MCF 10A (cell line): ENCODE results near the gene GEMIN2. TPM values are rescaled to one million over a fixed set of nuclear protein-coding genes. Genes with fewer than 3 reads are reported as not detected.
"Not testable (repeated sequence)": the region's sequence is repeated elsewhere in the genome, so short reads cannot be mapped to it uniquely, and the experiment has no call there.

ENCODE experiments used
- BruUV-seq: library from RNA; stranded (reverse); fragments of 400-500 nt; replicated peaks from 2 replicates; lab custom pipeline; 2021; lab: Mats Ljungman, UMichigan
- CTCF ChIA-PET: fragments of 300-600 bp; sonication (Branson Sonifier 250); formaldehyde crosslinking; extraction: SDS; loops from one replicate; lab custom pipeline; 2021; ENCODE audit warnings: antibody characterized with exemption, inconsistent platforms; lab: Yijun Ruan, JAX
- POLR2A ChIA-PET: fragments of 300-600, 350-650 bp; sonication (Branson Sonifier 250); formaldehyde crosslinking; extraction: SDS; loops from one replicate; lab custom pipeline; 2020; ENCODE audit warnings: antibody characterized with exemption, inconsistent platforms; lab: Yijun Ruan, JAX
- DNase-seq: peaks from one replicate; pipeline ENCODE4 v3.0.0-alpha.2; 2018; ENCODE audit not compliant: unreplicated experiment
- H3K27ac Mint-ChIP-seq: one replicate; pipeline ENCODE4 v1.8.0; 2022; ENCODE audit warnings: mild to moderate bottlenecking, low read depth, mixed read lengths; ENCODE audit not compliant: unreplicated experiment
- H3K27me3 Mint-ChIP-seq: one replicate; pipeline ENCODE4 v1.8.0; 2022; ENCODE audit warnings: mixed read lengths; ENCODE audit not compliant: insufficient read depth, unreplicated experiment
- H3K36me3 Mint-ChIP-seq: one replicate; pipeline ENCODE4 v1.8.0; 2022; ENCODE audit warnings: mild to moderate bottlenecking, moderate library complexity, mixed read lengths; ENCODE audit not compliant: insufficient read depth, unreplicated experiment
- H3K4me1 Mint-ChIP-seq: one replicate; pipeline ENCODE4 v1.8.0; 2022; ENCODE audit warnings: mixed read lengths; ENCODE audit not compliant: insufficient read depth, unreplicated experiment
- H3K4me3 Mint-ChIP-seq: one replicate; pipeline ENCODE4 v1.8.0; 2022; ENCODE audit warnings: mild to moderate bottlenecking, moderate library complexity, mixed read lengths; ENCODE audit not compliant: unreplicated experiment
- H3K9me3 Mint-ChIP-seq: one replicate; pipeline ENCODE4 v1.8.0; 2022; ENCODE audit warnings: mixed read lengths; ENCODE audit not compliant: unreplicated experiment
- CTCF ChIP-seq: fragments of 200-600 bp; IDR thresholded peaks from one replicate; pipeline ENCODE4 v1.8.0; 2022; ENCODE audit warnings: antibody characterized with exemption, mild to moderate bottlenecking; ENCODE audit not compliant: unreplicated experiment
- intact Hi-C: fragments of 100-400 bp; cut with micrococcal nuclease; formaldehyde crosslinking; loops from 2 replicates; pipeline ENCODE4 v1.14.1; 2022
- total RNA-seq: library from RNA; stranded (reverse); gene quantifications from 2 replicates; pipeline ENCODE4 v1.2.3, GENCODE V29; 2022

Gene GEMIN2
- total RNA-seq, 1 experiment from 2014 or later = 23.4 TPM

DNA sequence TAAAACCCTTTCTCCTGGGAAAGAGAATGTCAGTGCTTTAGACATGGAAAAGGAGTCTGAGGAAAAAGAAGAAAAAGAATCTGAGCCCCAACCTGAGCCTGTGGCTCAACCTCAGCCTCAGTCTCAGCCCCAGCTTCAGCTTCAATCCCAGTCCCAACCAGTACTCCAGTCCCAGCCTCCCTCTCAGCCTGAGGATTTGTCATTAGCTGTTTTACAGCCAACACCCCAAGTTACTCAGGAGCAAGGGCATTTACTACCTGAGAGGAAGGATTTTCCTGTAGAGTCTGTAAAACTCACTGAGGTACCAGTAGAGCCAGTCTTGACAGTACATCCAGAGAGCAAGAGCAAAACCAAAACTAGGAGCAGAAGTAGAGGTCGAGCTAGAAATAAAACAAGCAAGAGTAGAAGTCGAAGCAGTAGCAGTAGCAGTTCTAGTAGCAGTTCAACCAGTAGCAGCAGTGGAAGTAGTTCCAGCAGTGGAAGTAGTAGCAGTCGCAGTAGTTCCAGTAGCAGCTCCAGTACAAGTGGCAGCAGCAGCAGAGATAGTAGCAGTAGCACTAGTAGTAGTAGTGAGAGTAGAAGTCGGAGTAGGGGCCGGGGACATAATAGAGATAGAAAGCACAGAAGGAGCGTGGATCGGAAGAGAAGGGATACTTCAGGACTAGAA, 67.0 kb downstream of the GEMIN2 start:
- no peak for DNase-seq
- H3K27me3 Mint-ChIP-seq = no peaks in the 10 kb centered on the region
- POLR2A ChIA-PET = interaction anchor here (1.6 to 2.1 kb wide), 2 partner anchors 11 to 86 kb away, joined by 8 read pairs; partner anchors contain the start of gene TRAPPC6B
- no peak overlapping the region for H3K27ac Mint-ChIP-seq
- no peak overlapping the region for H3K4me3 Mint-ChIP-seq
- H3K4me1 Mint-ChIP-seq = peaks cover 8% of the 10 kb centered on the region
- H3K9me3 Mint-ChIP-seq = no peaks in the 10 kb centered on the region
- BruUV-seq = TSS peak; percentile 15
- TF ChIP-seq CTCF = no peak
- intact Hi-C loops = no loop called here
- H3K36me3 Mint-ChIP-seq = no peaks in the 10 kb centered on the region
- CTCF ChIA-PET = no interaction called here

DNA sequence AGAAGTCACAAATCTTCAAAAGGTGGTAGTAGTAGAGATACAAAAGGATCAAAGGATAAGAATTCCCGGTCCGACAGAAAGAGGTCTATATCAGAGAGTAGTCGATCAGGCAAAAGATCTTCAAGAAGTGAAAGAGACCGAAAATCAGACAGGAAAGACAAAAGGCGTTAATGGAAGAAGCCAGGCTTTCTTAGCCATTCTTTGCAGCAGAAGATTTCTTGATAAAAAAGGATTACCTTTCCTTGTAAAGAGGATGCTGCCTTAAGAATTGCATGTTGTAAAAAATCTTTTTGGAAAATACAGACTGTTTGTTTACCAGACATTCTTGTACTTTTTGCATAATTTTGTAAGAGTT, 67.5 kb downstream of the GEMIN2 start:
- Mint-ChIP-seq H3K27me3 (no peaks in the 10 kb centered on the region), H3K27ac (no peak overlapping the region), H3K36me3 (no peaks in the 10 kb centered on the region), H3K9me3 (no peaks in the 10 kb centered on the region), H3K4me1 (peaks cover 11% of the 10 kb centered on the region), H3K4me3 (no peak overlapping the region)
- intact Hi-C loops = no loop called here
- no peak for TF ChIP-seq CTCF
- DNase-seq = no peak
- BruUV-seq = no TSS peak
- CTCF ChIA-PET = no interaction called here
- POLR2A ChIA-PET = interaction anchor here (2.1 kb wide), 1 partner anchor 12 kb away, joined by 8 read pairs; the partner anchor contains the start of gene TRAPPC6B

DNA sequence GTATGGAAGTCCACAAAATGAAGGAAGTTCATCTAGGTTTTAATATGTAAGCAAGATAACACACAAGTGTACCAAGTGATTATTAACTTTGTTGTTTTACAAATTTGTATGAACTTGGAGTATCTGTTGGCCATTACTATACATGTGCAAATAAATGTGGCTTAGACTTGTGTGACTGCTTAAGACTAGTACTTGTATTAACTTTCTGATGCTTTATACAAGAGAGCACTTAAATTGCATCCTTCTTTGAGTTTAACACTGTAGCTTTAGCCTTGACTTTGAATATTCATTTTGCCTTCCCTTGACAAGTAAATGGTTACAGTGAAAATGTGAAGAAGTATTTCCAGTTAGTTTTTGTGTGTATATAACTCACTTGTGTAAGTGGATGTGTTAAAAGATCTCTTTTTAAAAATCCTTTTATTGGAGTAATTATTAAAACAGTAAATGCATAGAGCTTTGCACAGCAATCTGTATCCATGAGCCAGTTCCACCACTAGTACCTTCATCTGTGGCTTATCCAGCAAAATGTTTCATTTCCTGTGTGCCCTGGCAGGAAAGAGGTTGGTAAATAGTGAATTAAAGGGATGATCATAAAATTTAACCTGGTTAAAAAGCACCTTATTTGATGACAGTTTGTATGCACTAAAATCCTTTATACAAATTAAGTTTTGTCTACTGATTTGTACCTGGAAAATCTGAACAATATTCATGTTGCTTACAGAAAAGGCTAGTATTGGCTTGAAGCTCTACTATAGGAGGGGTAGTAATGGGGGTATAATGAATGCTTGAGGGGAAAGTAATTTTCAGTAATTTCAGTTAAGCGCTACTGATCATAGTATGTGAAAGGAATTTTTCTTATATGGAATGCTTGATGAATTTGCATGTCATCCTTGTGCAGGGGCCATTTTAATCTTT, 68.9 kb downstream of the GEMIN2 start:
- POLR2A ChIA-PET = interaction anchor here (0.6 kb wide), 1 partner anchor 83 kb away, joined by 3 read pairs; no protein-coding TSS in a partner anchor
- Mint-ChIP-seq H3K36me3 (no peaks in the 10 kb centered on the region), H3K27me3 (no peaks in the 10 kb centered on the region), H3K27ac (no peak overlapping the region), H3K4me1 (peaks cover 14% of the 10 kb centered on the region), H3K4me3 (no peak overlapping the region), H3K9me3 (no peaks in the 10 kb centered on the region)
- intact Hi-C loops = no loop called here
- no TSS peak for BruUV-seq
- CTCF ChIA-PET = no interaction called here
- no peak for DNase-seq
- no peak for TF ChIP-seq CTCF

DNA sequence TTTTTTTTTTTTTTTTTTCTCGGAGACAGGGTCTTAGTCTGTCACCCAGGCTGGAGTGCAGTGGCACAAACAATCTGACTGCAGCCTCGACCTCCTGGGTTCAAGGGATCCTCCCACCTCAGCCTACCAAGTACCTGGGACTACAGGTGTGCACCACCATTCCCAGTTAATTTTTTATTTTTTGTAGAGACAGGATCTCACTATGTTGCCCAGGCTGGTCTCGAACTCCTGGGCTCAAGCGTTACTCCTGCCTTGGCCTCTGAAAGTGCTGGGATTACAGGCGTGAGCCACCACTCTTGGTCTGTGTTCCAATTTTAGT, 69.5 kb downstream of the GEMIN2 start:
- CTCF ChIA-PET, H3K27ac Mint-ChIP-seq, H3K27me3 Mint-ChIP-seq, H3K9me3 Mint-ChIP-seq, H3K36me3 Mint-ChIP-seq, H3K4me3 Mint-ChIP-seq, DNase-seq, intact Hi-C loops, BruUV-seq: not testable (repeated sequence)
- POLR2A ChIA-PET = interaction anchor here (1.0 to 2.9 kb wide), 2 partner anchors 13 to 20 kb away, joined by 3 to 12 read pairs; partner anchors contain the start of gene TRAPPC6B
- H3K4me1 Mint-ChIP-seq = peaks cover 19% of the 10 kb centered on the region
